ENCODE results near the gene TBC1D23.
A peak's percentile ranks its signal among the peaks of the same experiment; 100 is the strongest.
"Not testable (repeated sequence)": the region's sequence is repeated elsewhere in the genome, so short reads cannot be mapped to it uniquely, and the experiment has no call there.

TBC1D23 gene

GRCh38 chr3:100260685-100261484 lies at the start of gene TBC1D23:
Gene TBC1D23 (plus strand): TSS chr3:100260992. CDS start chr3:100261019, 27 bp downstream.
- DNase-seq (ENCODE audit: low read depth in 2 of 2), result peak; percentile 93

- DNase-seq (ENCODE audit: low read depth in 2 of 2), result no peak
Measured at GRCh38 chr3:100213891-100214573, 46.8 kb upstream of the TBC1D23 start.

DNA sequence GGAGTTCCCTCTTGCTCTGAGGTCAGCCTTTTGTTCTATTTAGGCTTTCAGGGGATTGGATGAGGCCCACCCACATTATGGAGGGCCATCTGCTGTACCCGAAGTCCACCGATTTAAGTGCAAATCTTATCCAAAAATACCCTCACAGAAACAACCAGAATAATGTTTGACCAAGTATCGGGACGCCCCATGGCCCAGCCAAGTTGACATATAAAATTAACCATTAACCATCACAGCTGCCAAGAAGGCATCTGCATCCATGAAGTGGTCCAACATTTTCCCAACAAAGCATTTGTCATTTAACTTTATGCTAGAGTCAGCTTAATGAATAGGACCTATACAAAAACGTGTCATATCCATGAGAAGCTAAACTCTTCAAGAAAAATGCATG lies 46.2 kb upstream of the TBC1D23 start:
- DNase-seq (ENCODE audit: low read depth in 2 of 2), result no peak

- no peak for DNase-seq (ENCODE audit: low read depth in 2 of 2)
Measured at GRCh38 chr3:100216713-100217112, 44.1 kb upstream of the TBC1D23 start.

- no peak for DNase-seq (ENCODE audit: low read depth in 2 of 2)
Measured at GRCh38 chr3:100221159-100221558, 39.6 kb upstream of the TBC1D23 start.

DNA sequence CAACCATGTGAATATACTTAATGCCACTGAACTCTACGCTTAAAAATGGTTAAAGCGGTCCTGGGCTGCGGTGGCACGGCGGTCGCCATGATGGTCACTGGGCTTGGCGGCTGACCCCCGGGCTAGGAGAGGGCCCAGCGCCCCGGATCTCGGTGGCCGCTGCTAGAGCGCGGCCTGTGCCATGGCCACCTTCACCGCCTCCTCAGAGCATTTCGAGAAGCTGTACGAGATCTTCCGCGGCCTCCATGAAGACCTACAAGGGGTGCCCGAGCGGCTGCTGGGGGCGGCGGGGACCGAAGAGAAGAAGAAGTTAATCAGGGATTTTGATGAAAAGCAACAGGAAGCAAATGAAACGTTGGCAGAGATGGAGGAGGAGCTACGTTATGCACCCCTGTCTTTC lies 35.6 kb upstream of the TBC1D23 start:
- no peak for DNase-seq (ENCODE audit: low read depth in 2 of 2)

DNA sequence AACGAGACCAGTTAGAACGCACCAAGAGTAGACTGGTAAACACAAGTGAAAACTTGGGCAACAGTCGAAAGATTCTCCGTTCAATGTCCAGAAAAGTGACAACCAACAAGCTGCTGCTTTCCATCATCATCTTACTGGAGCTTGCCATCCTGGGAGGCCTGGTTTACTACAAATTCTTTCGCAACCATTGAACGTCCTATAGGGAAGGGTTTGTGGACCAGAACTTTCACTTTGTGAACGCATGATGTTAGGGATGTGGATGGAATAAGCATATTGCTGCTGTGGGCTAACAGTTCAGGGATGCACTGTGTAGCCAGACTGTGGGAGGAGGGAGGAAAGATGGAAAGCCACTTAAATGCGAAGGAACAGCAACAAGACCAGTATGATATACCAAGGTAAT lies 34.9 kb upstream of the TBC1D23 start:
- no peak for DNase-seq (ENCODE audit: low read depth in 2 of 2)

DNA sequence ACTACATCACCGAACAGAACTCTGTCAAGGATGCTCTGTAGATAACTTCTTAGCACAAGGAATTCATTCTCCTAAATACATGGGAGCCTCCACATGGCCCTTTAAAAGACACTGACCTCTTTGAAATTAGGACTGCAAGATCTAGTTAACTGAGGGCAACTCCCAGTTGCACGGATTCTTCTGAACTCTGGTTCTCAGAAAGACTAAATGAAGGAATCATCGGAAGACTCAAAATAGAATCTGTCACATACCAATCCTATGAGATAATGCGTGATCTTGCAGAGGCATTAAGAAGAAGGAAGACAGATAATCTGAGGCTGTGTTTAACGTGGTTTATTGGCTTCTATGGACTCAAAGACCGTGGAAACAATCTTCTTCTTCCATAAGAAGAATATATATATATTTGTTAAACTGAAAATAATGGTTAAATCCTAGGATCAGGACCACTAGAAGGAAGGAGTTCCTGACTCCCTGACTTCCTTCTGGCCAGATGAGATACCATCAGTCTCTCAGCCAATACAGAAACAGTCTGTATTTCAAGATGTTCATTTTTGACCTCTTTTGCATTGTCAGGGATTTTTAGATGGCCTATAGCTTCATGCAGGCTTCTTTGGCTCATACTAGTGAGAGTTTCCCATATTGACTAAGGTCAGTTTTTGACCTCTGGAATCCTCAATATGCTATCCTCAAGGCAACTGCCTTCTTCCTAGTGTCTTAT lies 33.9 kb upstream of the TBC1D23 start:
- DNase-seq (ENCODE audit: low read depth in 2 of 2), result no peak

DNA sequence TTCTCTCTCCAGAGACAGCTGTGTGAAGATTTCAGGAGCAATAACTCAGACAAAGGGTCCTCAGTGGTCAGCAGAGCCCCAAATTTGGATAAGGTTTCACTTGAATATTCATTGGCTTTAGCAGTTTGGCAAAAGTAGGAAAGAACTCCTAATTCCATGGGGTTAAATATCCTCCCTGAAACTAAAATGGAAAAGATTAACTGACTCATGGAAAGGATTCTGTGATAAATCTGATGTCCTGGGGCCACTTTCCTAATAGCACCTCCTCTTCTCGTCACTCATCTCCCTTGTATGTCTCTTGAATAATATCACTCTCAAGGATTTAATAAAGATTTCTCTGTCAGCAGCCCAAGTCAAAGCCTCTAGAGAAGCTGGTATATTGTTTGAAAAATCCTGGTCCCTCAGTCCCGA lies 33.3 kb upstream of the TBC1D23 start:
- DNase-seq (ENCODE audit: low read depth in 2 of 2), result no peak

DNA sequence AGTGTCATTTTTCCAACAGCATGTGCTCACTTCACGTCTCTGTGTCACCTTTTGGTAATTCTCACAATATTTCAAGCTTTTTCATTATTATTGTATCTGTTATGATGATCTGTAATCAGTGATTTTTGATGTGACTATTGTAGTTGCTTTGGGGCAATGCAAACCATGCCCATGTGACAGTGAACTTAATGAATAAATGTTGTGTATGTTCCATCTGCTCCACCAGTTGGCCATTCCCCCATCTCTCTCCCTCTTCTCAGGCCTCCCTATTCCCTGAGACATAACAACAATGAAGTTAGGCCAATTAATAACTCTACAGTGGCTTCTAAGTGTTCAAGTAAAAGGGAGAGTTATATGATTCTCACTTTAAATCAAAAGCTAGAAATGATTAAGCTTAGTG lies 32.5 kb upstream of the TBC1D23 start:
- DNase-seq (ENCODE audit: low read depth in 2 of 2), result no peak

DNA sequence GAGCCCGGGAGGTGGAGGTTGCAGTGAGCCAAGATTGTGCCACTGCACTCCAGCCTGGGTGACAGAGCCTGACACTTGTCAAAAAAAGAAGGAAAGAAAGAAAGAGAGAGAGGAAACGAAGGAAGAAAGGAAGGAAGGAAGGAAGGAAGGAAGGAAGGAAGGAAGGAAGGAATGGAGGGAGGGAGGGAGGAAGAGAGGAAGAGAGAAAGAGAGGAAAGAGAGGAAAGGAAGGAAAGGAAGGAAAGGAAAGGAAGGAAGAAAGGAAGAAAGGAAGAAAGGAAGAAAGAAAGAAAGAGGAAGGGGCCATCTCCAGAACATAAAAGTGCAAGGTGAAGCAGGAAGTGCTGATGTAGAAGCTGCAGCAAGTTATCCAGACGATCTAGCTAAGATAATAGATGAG lies 31.6 kb upstream of the TBC1D23 start:
- DNase-seq (ENCODE audit: low read depth in 2 of 2), result not testable (repeated sequence)

- DNase-seq (ENCODE audit: low read depth in 2 of 2), result no peak
Measured at GRCh38 chr3:100230710-100231109, 30.1 kb upstream of the TBC1D23 start.

DNA sequence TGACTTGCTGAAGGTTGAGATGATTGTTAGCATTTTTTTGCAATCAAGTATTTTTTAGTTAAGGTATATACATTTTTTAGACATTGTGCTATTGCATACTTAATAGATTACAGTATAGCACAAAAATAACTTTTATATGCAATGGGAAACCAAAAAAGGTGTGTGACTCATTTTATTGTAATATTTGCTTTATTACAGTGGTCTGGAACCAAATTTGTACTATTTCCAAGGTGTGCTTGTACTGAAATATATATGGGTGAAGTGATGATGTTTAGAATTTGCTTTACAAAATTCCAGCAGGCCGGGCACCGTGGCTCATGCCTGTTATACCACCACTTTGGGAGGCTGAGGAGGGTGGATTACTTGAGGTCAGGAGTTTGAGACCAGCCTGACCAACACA lies 29.1 kb upstream of the TBC1D23 start:
- no peak for DNase-seq (ENCODE audit: low read depth in 2 of 2)

DNA sequence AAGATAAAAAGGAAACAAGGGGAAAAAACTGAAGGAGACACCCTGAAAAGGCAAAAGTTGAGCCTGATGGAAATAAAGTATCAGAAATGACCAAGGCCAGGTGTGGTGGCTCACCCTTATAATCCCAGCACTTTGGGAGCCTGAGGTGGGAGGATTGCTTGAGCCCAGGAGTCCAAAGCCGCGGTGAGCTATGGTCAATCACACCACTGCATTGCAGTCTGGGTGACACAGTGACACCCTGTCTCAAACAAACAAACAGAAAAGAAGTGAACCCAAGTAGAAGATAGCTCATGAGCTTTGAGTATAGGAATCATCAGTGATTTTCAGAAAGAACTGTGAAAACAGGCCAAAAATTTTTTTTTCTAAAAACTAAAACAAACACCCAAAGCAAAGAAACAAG lies 26.4 kb upstream of the TBC1D23 start:
- no peak for DNase-seq (ENCODE audit: low read depth in 2 of 2)

- no peak for DNase-seq (ENCODE audit: low read depth in 2 of 2)
Measured at GRCh38 chr3:100238599-100238998, 22.2 kb upstream of the TBC1D23 start.

- not testable (repeated sequence) for DNase-seq (ENCODE audit: low read depth in 2 of 2)
Measured at GRCh38 chr3:100242471-100242870, 18.3 kb upstream of the TBC1D23 start.

- no peak for DNase-seq (ENCODE audit: low read depth in 2 of 2)
Measured at GRCh38 chr3:100244264-100244663, 16.5 kb upstream of the TBC1D23 start.

GRCh38 chr3:100245136-100245535 lies 15.7 kb upstream of the TBC1D23 start:
- DNase-seq (ENCODE audit: low read depth in 2 of 2), result no peak

DNA sequence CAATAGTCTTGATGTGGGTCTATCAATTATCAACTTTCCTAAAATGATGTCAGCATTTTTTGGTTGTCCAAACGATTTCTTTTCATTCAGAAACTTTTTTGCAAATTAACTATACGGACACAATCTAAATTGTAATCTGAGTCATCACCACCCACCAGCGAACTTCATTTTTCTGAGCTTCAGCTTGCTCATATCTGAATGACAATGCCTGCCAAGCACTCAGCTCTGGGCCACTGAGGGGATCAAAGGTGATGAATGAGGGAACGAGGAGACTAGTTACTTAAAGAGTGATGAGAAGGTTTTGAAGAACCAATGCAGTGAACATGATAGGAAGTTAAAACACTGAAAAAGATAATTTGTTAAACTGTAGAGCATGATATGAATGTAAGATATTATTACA lies 14.9 kb upstream of the TBC1D23 start:
- DNase-seq (ENCODE audit: low read depth in 2 of 2), result no peak

DNA sequence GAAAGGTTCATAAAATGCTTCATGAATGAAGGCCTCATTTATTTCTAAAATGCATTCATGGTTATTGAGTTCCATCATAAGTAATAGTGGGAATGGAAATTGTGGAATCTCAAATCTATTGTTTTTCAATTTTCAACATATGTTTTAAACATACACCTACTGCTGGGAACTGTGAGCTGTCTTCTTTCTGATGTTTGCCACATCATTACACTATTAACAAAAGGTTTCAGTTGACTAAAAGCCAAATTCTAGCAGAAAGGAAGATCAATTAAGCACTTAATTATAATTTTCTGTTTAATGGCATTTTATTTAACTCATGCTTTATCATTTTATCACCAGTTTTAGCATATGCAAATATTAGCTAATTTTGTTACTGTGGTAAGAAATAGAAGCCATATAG lies 13.8 kb upstream of the TBC1D23 start:
- no peak for DNase-seq (ENCODE audit: low read depth in 2 of 2)

- DNase-seq (ENCODE audit: low read depth in 2 of 2), result no peak
Measured at GRCh38 chr3:100252001-100252400, 8.8 kb upstream of the TBC1D23 start.

- no peak for DNase-seq (ENCODE audit: low read depth in 2 of 2)
Measured at GRCh38 chr3:100254168-100254777, 6.5 kb upstream of the TBC1D23 start.

All from activated CD4-positive, alpha-beta T cell treated with anti-CD3 and anti-CD28 coated beads for 24 hours (primary cell).